Smooth muscle cell (in vitro differentiated cells): ENCODE data around the gene FHL3. TPM values are rescaled to one million over a fixed set of nuclear protein-coding genes. Genes with fewer than 3 reads are reported as not detected.

Source experiments
- DNase-seq: peaks from one replicate; lab custom pipeline; 2025; ENCODE audit not compliant: unreplicated experiment; lab: John Stamatoyannopoulos, UW
- H2AFZ ChIP-seq: fragments of 200-600 bp; sonication (generic); 2 replicates; pipeline ENCODE4 v1.6.0; 2016; ENCODE audit warnings: antibody characterized with exemption, low read depth, mild to moderate bottlenecking
- H3F3A ChIP-seq: fragments of 200-600 bp; sonication (generic); 2 replicates; pipeline ENCODE4 v1.6.0; 2017; ENCODE audit warnings: antibody characterized with exemption, low read depth
- H3K27ac ChIP-seq: fragments of 200-600 bp; sonication (generic); 2 replicates; pipeline ENCODE4 v1.5.1; 2016; ENCODE audit warnings: low read depth, mild to moderate bottlenecking
- H3K27me3 ChIP-seq: fragments of 200-600 bp; sonication (generic); 2 replicates; pipeline ENCODE4 v1.6.1; 2016; ENCODE audit warnings: low read depth, mild to moderate bottlenecking
- H3K36me3 ChIP-seq: fragments of 200-600 bp; sonication (generic); 2 replicates; pipeline ENCODE4 v1.5.1; 2016; ENCODE audit warnings: low read depth
- H3K4me1 ChIP-seq: fragments of 200-600 bp; sonication (generic); 2 replicates; pipeline ENCODE4 v1.5.1; 2016; ENCODE audit warnings: low read depth
- H3K4me2 ChIP-seq: fragments of 200-600 bp; sonication (generic); 2 replicates; pipeline ENCODE4 v1.6.0; 2016; ENCODE audit warnings: mild to moderate bottlenecking
- H3K4me3 ChIP-seq: fragments of 200-600 bp; sonication (generic); 2 replicates; pipeline ENCODE4 v1.5.1; 2016; ENCODE audit warnings: mild to moderate bottlenecking
- H3K79me2 ChIP-seq: fragments of 200-600 bp; sonication (generic); 2 replicates; pipeline ENCODE4 v1.6.0; 2016; ENCODE audit warnings: low read depth, mild to moderate bottlenecking
- H3K9ac ChIP-seq: fragments of 200-600 bp; sonication (generic); 2 replicates; pipeline ENCODE4 v1.6.0; 2016; ENCODE audit warnings: low read depth
- H3K9me3 ChIP-seq: fragments of 200-600 bp; sonication (generic); replicated peaks from 2 replicates; pipeline ENCODE4 v1.5.1; 2016; ENCODE audit warnings: low read depth
- H4K20me1 ChIP-seq: fragments of 200-600 bp; sonication (generic); 2 replicates; pipeline ENCODE4 v1.6.0; 2016; ENCODE audit warnings: low read depth
- CTCF ChIP-seq: fragments of 200-600 bp; sonication (generic); IDR thresholded peaks from 2 replicates; pipeline ENCODE4 v1.5.1; 2017; ENCODE audit warnings: borderline replicate concordance, mild to moderate bottlenecking, antibody characterized with exemption; ENCODE audit not compliant: insufficient read depth, poor library complexity, severe bottlenecking
- WGBS: methylation state at CpG from one replicate; pipeline ENCODE4 v1.1.7; 2016; ENCODE audit warnings: low lambda C conversion rate; 5-methylcytosine and 5-hydroxymethylcytosine counted together
- polyA plus RNA-seq: library from polyadenylated mRNA; unstranded; fragments of >200 nt; fragmentation: Nextera tagmentation; extraction: Ambion mirVana; gene quantifications from 2 replicates; pipeline ENCODE4 v1.2.1, GENCODE V29; 2016
- total RNA-seq: library from RNA; depleted of rRNA; stranded (reverse); fragments of >200 nt; gene quantifications from 2 replicates; pipeline ENCODE4 v1.2.3, GENCODE V29; 2014

The FHL3 gene
- total RNA-seq (29.5 and 32.0 TPM in 2 replicates), polyA plus RNA-seq (67.1 and 70.2 TPM in 2 replicates)

GRCh38 chr1:38005195-38006007 is at the start of gene FHL3:
Gene FHL3, minus strand, starts transcription at chr1:38005514. Its CDS starts 6,102 bp downstream, at chr1:37999412.
- 13% methylated on average over 12 of the region's 83 CpGs for WGBS
- no peaks in the 10 kb centered on the region for H3K36me3 ChIP-seq
- no peak for TF ChIP-seq CTCF
- H3K4me3 ChIP-seq: peak within 1 kb of the TSS; percentile 81
- peak within 1 kb of the TSS; percentile 82 for H3K9ac ChIP-seq
- peaks cover 41% of the 10 kb centered on the region for H3F3A ChIP-seq
- peak within 1 kb of the TSS; percentile 99 for H3K27ac ChIP-seq
- H4K20me1 ChIP-seq: peaks cover 23% of the 10 kb centered on the region
- peak within 1 kb of the TSS; percentile 97 for H3K4me2 ChIP-seq
- DNase-seq: no peak
- H3K79me2 ChIP-seq: peaks cover 39% of the 10 kb centered on the region
- peak within 1 kb of the TSS; percentile 72 for H2AFZ ChIP-seq
- H3K9me3 ChIP-seq: no peaks in the 10 kb centered on the region
- H3K27me3 ChIP-seq: no peaks in the 10 kb centered on the region
- peaks cover 36% of the 10 kb centered on the region for H3K4me1 ChIP-seq

GRCh38 chr1:38053416-38054091 is 48.2 kb upstream of the FHL3 start:
- no peaks in the 10 kb centered on the region for H4K20me1 ChIP-seq
- H3K9ac ChIP-seq: no peak overlapping the region
- no peak overlapping the region for H3K4me3 ChIP-seq
- no peak overlapping the region for H3K4me2 ChIP-seq
- no peak for DNase-seq
- peaks cover 27% of the 10 kb centered on the region for H3K27me3 ChIP-seq
- WGBS: 67% methylated on average over 7 of the region's 7 CpGs
- H3K27ac ChIP-seq: no peak overlapping the region
- no peaks in the 10 kb centered on the region for H3K36me3 ChIP-seq
- H2AFZ ChIP-seq: no peak overlapping the region
- no peak for TF ChIP-seq CTCF
- H3K4me1 ChIP-seq: peaks cover 20% of the 10 kb centered on the region
- H3K9me3 ChIP-seq: no peaks in the 10 kb centered on the region
- H3K79me2 ChIP-seq: no peaks in the 10 kb centered on the region
- H3F3A ChIP-seq: no peaks in the 10 kb centered on the region

GRCh38 chr1:38052750-38053415 is 47.6 kb upstream of the FHL3 start:
- H2AFZ ChIP-seq: no peak overlapping the region
- no peaks in the 10 kb centered on the region for H3F3A ChIP-seq
- no peaks in the 10 kb centered on the region for H3K79me2 ChIP-seq
- H3K27me3 ChIP-seq: peaks cover 33% of the 10 kb centered on the region
- peaks cover 22% of the 10 kb centered on the region for H3K4me1 ChIP-seq
- no peaks in the 10 kb centered on the region for H3K9me3 ChIP-seq
- TF ChIP-seq CTCF: no peak
- H3K4me2 ChIP-seq: no peak overlapping the region
- no peak overlapping the region for H3K27ac ChIP-seq
- no peaks in the 10 kb centered on the region for H3K36me3 ChIP-seq
- no peaks in the 10 kb centered on the region for H4K20me1 ChIP-seq
- H3K9ac ChIP-seq: no peak overlapping the region
- no peak for DNase-seq
- WGBS: 72% methylated on average over 3 of the region's 3 CpGs
- no peak overlapping the region for H3K4me3 ChIP-seq
